NCI-H82 (cell line): ENCODE data around the gene RAG1.
A peak's percentile ranks its signal among the peaks of the same experiment; 100 is the strongest.

Source experiments
- DNase-seq: peaks from one replicate; lab custom pipeline; 2025; lab: John Stamatoyannopoulos, UW

Gene RAG1

GRCh38 chr11:36590513-36590912, 22.7 kb downstream of the RAG1 start:
- DNase-seq: no peak

- no peak for DNase-seq
Measured at GRCh38 chr11:36591433-36591832, 23.6 kb downstream of the RAG1 start.

- peak; percentile 95 for DNase-seq
Measured at GRCh38 chr11:36594316-36594989, 26.6 kb downstream of the RAG1 start, which contains the start of gene IFTAP. TSS of gene IFTAP (plus strand) at chr11:36594502. CDS start at chr11:36610104, 15,602 bp downstream.

GRCh38 chr11:36596880-36597279, 29.1 kb downstream of the RAG1 start:
- DNase-seq: no peak

- no peak for DNase-seq
Measured at GRCh38 chr11:36598051-36598450, 30.2 kb downstream of the RAG1 start, which contains the start of gene RAG2. TSS of gene RAG2 (minus strand) at chr11:36598236. CDS start at chr11:36594168, 4,068 bp downstream.

- no peak for DNase-seq
Measured at GRCh38 chr11:36600180-36600579, 32.4 kb downstream of the RAG1 start.

GRCh38 chr11:36601155-36601554, 33.3 kb downstream of the RAG1 start:
- DNase-seq: no peak

GRCh38 chr11:36602135-36602534, 34.3 kb downstream of the RAG1 start:
- DNase-seq: no peak

GRCh38 chr11:36605221-36606216, 37.7 kb downstream of the RAG1 start:
- DNase-seq: no peak

- no peak for DNase-seq
Measured at GRCh38 chr11:36608491-36609199, 40.8 kb downstream of the RAG1 start.

- DNase-seq: no peak
Measured at GRCh38 chr11:36609383-36609782, 41.6 kb downstream of the RAG1 start.

- peak; percentile 62 for DNase-seq
Measured at GRCh38 chr11:36615826-36616225, 48.0 kb downstream of the RAG1 start.

GRCh38 chr11:36617543-36618362, 49.9 kb downstream of the RAG1 start:
- peak; percentile 77 for DNase-seq

- peak; percentile 8 for DNase-seq
Measured at GRCh38 chr11:36618363-36619047, 50.7 kb downstream of the RAG1 start.

GRCh38 chr11:36619502-36619901, 51.7 kb downstream of the RAG1 start:
- DNase-seq: peak; percentile 71

- DNase-seq: no peak
Measured at GRCh38 chr11:36620246-36620645, 52.4 kb downstream of the RAG1 start.

GRCh38 chr11:36622431-36623136, 54.8 kb downstream of the RAG1 start:
- DNase-seq: peak; percentile 72

- no peak for DNase-seq
Measured at GRCh38 chr11:36623494-36623893, 55.7 kb downstream of the RAG1 start.

- no peak for DNase-seq
Measured at GRCh38 chr11:36627006-36627405, 59.2 kb downstream of the RAG1 start.

GRCh38 chr11:36627471-36627870, 59.7 kb downstream of the RAG1 start:
- no peak for DNase-seq
